K562 (cell line): ENCODE results near the gene TAL1. TPM values are rescaled to one million over a fixed set of nuclear protein-coding genes. Genes with fewer than 3 reads are reported as not detected.

Experiments
- BCOR ChIP-seq: fragments of 450-650 bp; IDR thresholded peaks from 2 replicates; pipeline ENCODE4 v1.6.1; 2016
- ESRRA ChIP-seq: fragments of 450-650 bp; IDR thresholded peaks from 2 replicates; pipeline ENCODE4 v1.6.1; 2014; ENCODE audit warnings: low read depth, mild to moderate bottlenecking, moderate library complexity, borderline replicate concordance
- GATA2 ChIP-seq: sonication (generic); formaldehyde crosslinking; IDR thresholded peaks from 2 replicates; pipeline ENCODE4 v1.4.0; 2020; ENCODE audit warnings: mild to moderate bottlenecking, missing genetic modification reagents
- HDAC1 ChIP-seq, 2 experiments: fragments of 450-650 bp; IDR thresholded peaks; 2 replicates each; pipeline ENCODE4 v1.6.1; 2016 to 2017; ENCODE audit warnings: inconsistent platforms in 1 of 2, mild to moderate bottlenecking in 1 of 2, moderate library complexity in 1 of 2
- KAT8 ChIP-seq: fragments of 450-650 bp; IDR thresholded peaks from 2 replicates; pipeline ENCODE4 v1.6.1; 2016; ENCODE audit warnings: low read depth, mild to moderate bottlenecking
- KDM2B ChIP-seq: fragments of 250-450 bp; sonication (Bioruptor Pico); IDR thresholded peaks from 2 replicates; pipeline ENCODE4 v1.8.0; 2021; ENCODE audit warnings: mild to moderate bottlenecking, moderate library complexity
- MEIS2 ChIP-seq: fragments of 450-650 bp; IDR thresholded peaks from 2 replicates; pipeline ENCODE4 v1.6.1; 2014; ENCODE audit warnings: mild to moderate bottlenecking; ENCODE audit not compliant: partially characterized antibody
- MTF1 ChIP-seq: fragments of 250-450 bp; sonication (Bioruptor Pico); IDR thresholded peaks from 2 replicates; pipeline ENCODE4 v1.9.0; 2021; ENCODE audit warnings: moderate library complexity, mild to moderate bottlenecking, inconsistent platforms, borderline replicate concordance
- NCOA2 ChIP-seq, 2 experiments: fragments of 450-650 bp; IDR thresholded peaks; 2 replicates each; pipeline ENCODE4 v1.6.1; 2018; ENCODE audit warnings: mild to moderate bottlenecking in 2 of 2, moderate library complexity in 1 of 2; ENCODE audit not compliant: partially characterized antibody in 2 of 2
- NR3C1 ChIP-seq: sonication (generic); formaldehyde crosslinking; IDR thresholded peaks from 2 replicates; pipeline ENCODE4 v1.8.1; 2022; ENCODE audit warnings: missing genetic modification reagents
- PHTF2 ChIP-seq: fragments of 250-450 bp; sonication (Bioruptor Pico); IDR thresholded peaks from 2 replicates; pipeline ENCODE4 v1.5.0; 2021; ENCODE audit warnings: mild to moderate bottlenecking
- RFX5 ChIP-seq: IDR thresholded peaks from 2 replicates; pipeline ENCODE4 v1.6.1; 2011; ENCODE audit warnings: low read depth, mild to moderate bottlenecking, improper control_type of control experiment, low read length
- SIN3B ChIP-seq: fragments of 450-650 bp; IDR thresholded peaks from 2 replicates; pipeline ENCODE4 v1.6.1; 2017; ENCODE audit warnings: low read depth, mild to moderate bottlenecking, moderate library complexity
- SMARCB1 ChIP-seq: IDR thresholded peaks from 2 replicates; pipeline ENCODE4 v1.6.1; 2011; ENCODE audit warnings: improper control_type of control experiment, low read depth; ENCODE audit not compliant: insufficient read length
- STAT5A ChIP-seq: IDR thresholded peaks from 2 replicates; pipeline ENCODE4 v1.6.1; 2012; ENCODE audit warnings: low read length, inconsistent platforms, borderline replicate concordance
- TEAD4 ChIP-seq, 2 experiments: sonication (generic) in 1 of 2; formaldehyde crosslinking in 1 of 2; IDR thresholded peaks; 2 replicates each; pipeline versions ENCODE4 v1.6.1 to v1.8.0; 2012 to 2022; ENCODE audit warnings: borderline replicate concordance in 1 of 2, inconsistent platforms in 1 of 2, low read length in 1 of 2, mild to moderate bottlenecking in 1 of 2, missing genetic modification reagents in 1 of 2
- ZNF134 ChIP-seq: fragments of 250-450 bp; sonication (Bioruptor Pico); conservative IDR thresholded peaks from 2 replicates; pipeline ENCODE4 v1.4.0; 2020
- ZNF324 ChIP-seq: fragments of 250-450 bp; sonication (Bioruptor Pico); IDR thresholded peaks from 2 replicates; pipeline ENCODE4 v1.4.0; 2020; ENCODE audit warnings: mild to moderate bottlenecking
- ZNF354B ChIP-seq: fragments of 250-450 bp; sonication (Bioruptor Pico); IDR thresholded peaks from 2 replicates; pipeline ENCODE4 v1.4.0; 2020
- polyA plus RNA-seq, 8 experiments: library from polyadenylated mRNA; depleted of rRNA in 4 of 8; stranded (reverse) in 5 of 8; unstranded in 3 of 8; fragments of >200 nt; fragmentation: Nextera tagmentation in 2 of 8; fragmentation: Illumina TruSeq in 1 of 8; extraction: Ambion mirVana in 2 of 8; extraction: Trizol in 1 of 8; gene quantifications; 2 replicates each; pipeline versions ENCODE4 v1.2.1 to v1.2.3, GENCODE V29; 2011 to 2014; ENCODE audit warnings: inconsistent platforms in 1 of 8, missing spikeins in 1 of 8
- total RNA-seq, 7 experiments: library from RNA; depleted of rRNA in 6 of 7; stranded (reverse); fragments of >200 nt in 6 of 7; fragmentation: Illumina TruSeq in 2 of 7; extraction: Trizol in 2 of 7; gene quantifications; 2 replicates each; pipeline versions ENCODE4 v1.2.1 to v1.2.3, GENCODE V29; 2011 to 2021; ENCODE audit warnings: low replicate concordance in 1 of 7
- TF ChIP-seq, protein P1 (sequence below): fragments of 450-650 bp; IDR thresholded peaks from 2 replicates; pipeline ENCODE4 v1.6.1; 2016
- TF ChIP-seq, protein P2 (sequence below), 2 experiments: fragments of 450-650 bp in 1 of 2; IDR thresholded peaks; 2 replicates each; pipeline ENCODE4 v1.6.1; 2011 to 2017; ENCODE audit warnings: low read depth in 2 of 2, antibody characterized with exemption in 1 of 2, borderline replicate concordance in 1 of 2, low read length in 1 of 2, mild to moderate bottlenecking in 1 of 2, mixed read lengths in 1 of 2; ENCODE audit not compliant: control insufficient read depth in 1 of 2
- TF ChIP-seq, protein P3 (sequence below): sonication (generic); formaldehyde crosslinking; IDR thresholded peaks from 2 replicates; pipeline ENCODE4 v1.8.0; 2023; ENCODE audit warnings: mild to moderate bottlenecking, missing genetic modification reagents

The TAL1 gene
- total and polyA plus RNA-seq, 9 of the 15 experiments (the other 6 are each of a cell fraction or from before 2014, with no cell fraction given), result 18.5 to 106 (median 59.7) TPM

DNA sequence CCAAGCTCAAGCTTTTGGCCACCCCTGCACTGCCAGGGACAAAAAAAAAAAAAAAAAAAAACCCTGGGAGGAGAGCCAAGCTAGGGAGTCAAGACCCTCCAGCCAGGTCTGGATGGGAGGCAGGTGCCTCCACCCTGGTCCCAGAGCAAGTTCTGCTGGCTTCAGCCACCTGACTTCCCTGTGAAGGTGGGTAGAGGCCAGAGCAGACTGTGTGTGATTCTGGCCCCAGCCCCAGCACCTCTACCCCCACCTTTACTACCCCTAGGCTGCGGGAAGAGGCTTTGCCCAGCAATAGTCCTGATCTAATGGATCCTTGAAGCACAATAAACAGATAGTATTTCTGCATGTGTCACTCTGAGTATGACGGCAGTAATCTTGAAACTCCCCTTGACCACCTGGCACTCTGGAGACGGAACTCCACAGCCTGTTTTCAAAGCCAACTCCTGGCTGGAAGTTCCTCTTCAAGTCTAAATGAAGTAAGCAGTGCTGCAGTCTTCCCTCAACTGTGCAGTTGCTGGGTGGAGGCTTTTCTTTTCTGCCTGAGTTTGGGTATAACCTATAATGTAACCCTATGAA, 51.9 kb downstream of the TAL1 start (continued):
- TF ChIP-seq ESRRA (no peak), RFX5 (no peak), ZNF134 (no peak), SIN3B (no peak), PHTF2 (no peak), TEAD4 (IDR thresholded peaks at IDR 0.05; ENCODE audit: low read length) (peak; percentile 73), TEAD4 (CRISPR knock-in tag; IDR thresholded peaks at IDR 0.05; ENCODE audit: borderline replicate concordance) (no peak), GATA2 (peak; percentile 34), STAT5A (peak; percentile 38; the same call in 1 of the 2 replicates), ZNF324 (CRISPR knock-in tag) (no peak), ZNF354B (CRISPR knock-in tag) (no peak), KAT8 (no peak), NR3C1 (no peak), BCOR (peak; percentile 86; the same call in 1 of the 2 replicates), MTF1 (CRISPR knock-in tag) (0 out of 2 replicates have a peak, but pooled peaks have one; percentile 11), NCOA2 (IDR thresholded peaks at IDR 0.05; ENCODE audit: partially characterized antibody in 2 of 2) (no peak), KDM2B (CRISPR knock-in tag) (no peak), MEIS2 (peak; percentile 42), SMARCB1 (no peak), HDAC1 (IDR thresholded peaks at IDR 0.05) (no peak)
- TF ChIP-seq, protein P1, sequence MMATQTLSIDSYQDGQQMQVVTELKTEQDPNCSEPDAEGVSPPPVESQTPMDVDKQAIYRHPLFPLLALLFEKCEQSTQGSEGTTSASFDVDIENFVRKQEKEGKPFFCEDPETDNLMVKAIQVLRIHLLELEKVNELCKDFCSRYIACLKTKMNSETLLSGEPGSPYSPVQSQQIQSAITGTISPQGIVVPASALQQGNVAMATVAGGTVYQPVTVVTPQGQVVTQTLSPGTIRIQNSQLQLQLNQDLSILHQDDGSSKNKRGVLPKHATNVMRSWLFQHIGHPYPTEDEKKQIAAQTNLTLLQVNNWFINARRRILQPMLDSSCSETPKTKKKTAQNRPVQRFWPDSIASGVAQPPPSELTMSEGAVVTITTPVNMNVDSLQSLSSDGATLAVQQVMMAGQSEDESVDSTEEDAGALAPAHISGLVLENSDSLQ, result peak; percentile 72
- TF ChIP-seq, protein P2, sequence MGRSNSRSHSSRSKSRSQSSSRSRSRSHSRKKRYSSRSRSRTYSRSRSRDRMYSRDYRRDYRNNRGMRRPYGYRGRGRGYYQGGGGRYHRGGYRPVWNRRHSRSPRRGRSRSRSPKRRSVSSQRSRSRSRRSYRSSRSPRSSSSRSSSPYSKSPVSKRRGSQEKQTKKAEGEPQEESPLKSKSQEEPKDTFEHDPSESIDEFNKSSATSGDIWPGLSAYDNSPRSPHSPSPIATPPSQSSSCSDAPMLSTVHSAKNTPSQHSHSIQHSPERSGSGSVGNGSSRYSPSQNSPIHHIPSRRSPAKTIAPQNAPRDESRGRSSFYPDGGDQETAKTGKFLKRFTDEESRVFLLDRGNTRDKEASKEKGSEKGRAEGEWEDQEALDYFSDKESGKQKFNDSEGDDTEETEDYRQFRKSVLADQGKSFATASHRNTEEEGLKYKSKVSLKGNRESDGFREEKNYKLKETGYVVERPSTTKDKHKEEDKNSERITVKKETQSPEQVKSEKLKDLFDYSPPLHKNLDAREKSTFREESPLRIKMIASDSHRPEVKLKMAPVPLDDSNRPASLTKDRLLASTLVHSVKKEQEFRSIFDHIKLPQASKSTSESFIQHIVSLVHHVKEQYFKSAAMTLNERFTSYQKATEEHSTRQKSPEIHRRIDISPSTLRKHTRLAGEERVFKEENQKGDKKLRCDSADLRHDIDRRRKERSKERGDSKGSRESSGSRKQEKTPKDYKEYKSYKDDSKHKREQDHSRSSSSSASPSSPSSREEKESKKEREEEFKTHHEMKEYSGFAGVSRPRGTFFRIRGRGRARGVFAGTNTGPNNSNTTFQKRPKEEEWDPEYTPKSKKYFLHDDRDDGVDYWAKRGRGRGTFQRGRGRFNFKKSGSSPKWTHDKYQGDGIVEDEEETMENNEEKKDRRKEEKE (IDR thresholded peaks at IDR 0.05; ENCODE audit: borderline replicate concordance in 1 of 2, control insufficient read depth in 1 of 2, low read depth in 2 of 2, low read length in 1 of 2), result no peak
- TF ChIP-seq, protein P3, sequence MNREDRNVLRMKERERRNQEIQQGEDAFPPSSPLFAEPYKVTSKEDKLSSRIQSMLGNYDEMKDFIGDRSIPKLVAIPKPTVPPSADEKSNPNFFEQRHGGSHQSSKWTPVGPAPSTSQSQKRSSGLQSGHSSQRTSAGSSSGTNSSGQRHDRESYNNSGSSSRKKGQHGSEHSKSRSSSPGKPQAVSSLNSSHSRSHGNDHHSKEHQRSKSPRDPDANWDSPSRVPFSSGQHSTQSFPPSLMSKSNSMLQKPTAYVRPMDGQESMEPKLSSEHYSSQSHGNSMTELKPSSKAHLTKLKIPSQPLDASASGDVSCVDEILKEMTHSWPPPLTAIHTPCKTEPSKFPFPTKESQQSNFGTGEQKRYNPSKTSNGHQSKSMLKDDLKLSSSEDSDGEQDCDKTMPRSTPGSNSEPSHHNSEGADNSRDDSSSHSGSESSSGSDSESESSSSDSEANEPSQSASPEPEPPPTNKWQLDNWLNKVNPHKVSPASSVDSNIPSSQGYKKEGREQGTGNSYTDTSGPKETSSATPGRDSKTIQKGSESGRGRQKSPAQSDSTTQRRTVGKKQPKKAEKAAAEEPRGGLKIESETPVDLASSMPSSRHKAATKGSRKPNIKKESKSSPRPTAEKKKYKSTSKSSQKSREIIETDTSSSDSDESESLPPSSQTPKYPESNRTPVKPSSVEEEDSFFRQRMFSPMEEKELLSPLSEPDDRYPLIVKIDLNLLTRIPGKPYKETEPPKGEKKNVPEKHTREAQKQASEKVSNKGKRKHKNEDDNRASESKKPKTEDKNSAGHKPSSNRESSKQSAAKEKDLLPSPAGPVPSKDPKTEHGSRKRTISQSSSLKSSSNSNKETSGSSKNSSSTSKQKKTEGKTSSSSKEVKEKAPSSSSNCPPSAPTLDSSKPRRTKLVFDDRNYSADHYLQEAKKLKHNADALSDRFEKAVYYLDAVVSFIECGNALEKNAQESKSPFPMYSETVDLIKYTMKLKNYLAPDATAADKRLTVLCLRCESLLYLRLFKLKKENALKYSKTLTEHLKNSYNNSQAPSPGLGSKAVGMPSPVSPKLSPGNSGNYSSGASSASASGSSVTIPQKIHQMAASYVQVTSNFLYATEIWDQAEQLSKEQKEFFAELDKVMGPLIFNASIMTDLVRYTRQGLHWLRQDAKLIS (CRISPR knock-in tag), result no peak
